H1 (cell line): ENCODE results near the gene DENND2C. TPM values are rescaled to one million over a fixed set of nuclear protein-coding genes. Genes with fewer than 3 reads are reported as not detected.

Source experiments
- CTCF ChIA-PET: fragments of 300-600 bp; sonication (Branson Sonifier 250); formaldehyde crosslinking; loops from one replicate; lab custom pipeline; 2021; ENCODE audit not compliant: partially characterized antibody; lab: Charles Lee
- POLR2A ChIA-PET: fragments of 300-600 bp; sonication (Branson Sonifier 250); formaldehyde crosslinking; loops from one replicate; lab custom pipeline; 2021; ENCODE audit warnings: inconsistent platforms; ENCODE audit not compliant: partially characterized antibody; lab: Charles Lee
- DNase-seq, 2 experiments: peaks; one replicate each; pipeline versions ENCODE4 v3.0.0 to v3.0.0-alpha.2; 2010 to 2022; ENCODE audit warnings: low spot score in 2 of 2, low read depth in 1 of 2, mixed read lengths in 1 of 2
- FAIRE-seq: peaks from 2 replicates; lab custom pipeline; 2011; peaks lifted over from hg19 to GRCh38; lab: Jason Lieb, UNC
- H2AFZ ChIP-seq: 2 replicates; pipeline ENCODE4 v1.8.1; 2012; ENCODE audit warnings: low read length, inconsistent platforms
- H2AK5ac ChIP-seq: 2 replicates; pipeline ENCODE4 v1.6.1; 2013; ENCODE audit warnings: low read depth, low read length
- H2BK120ac ChIP-seq: replicated peaks from 2 replicates; pipeline ENCODE3; 2013; ENCODE audit warnings: low read depth, low read length, inconsistent platforms
- H2BK12ac ChIP-seq: 2 replicates; pipeline ENCODE4 v1.6.1; 2013; ENCODE audit warnings: low read depth, low read length
- H2BK15ac ChIP-seq: 2 replicates; pipeline ENCODE4 v1.6.1; 2013; ENCODE audit warnings: low read length
- H2BK20ac ChIP-seq: 2 replicates; pipeline ENCODE4 v1.6.1; 2013; ENCODE audit warnings: low read length
- H2BK5ac ChIP-seq: 2 replicates; pipeline ENCODE4 v1.6.1; 2013; ENCODE audit warnings: low read depth, low read length
- H3K14ac ChIP-seq: 2 replicates; pipeline ENCODE4 v1.6.1; 2013; ENCODE audit warnings: inconsistent platforms; ENCODE audit not compliant: insufficient read length
- H3K18ac ChIP-seq: 2 replicates; pipeline ENCODE4 v1.6.1; 2013; ENCODE audit warnings: low read length; ENCODE audit errors: extremely low read depth
- H3K23ac ChIP-seq: 2 replicates; pipeline ENCODE4 v1.6.1; 2013; ENCODE audit warnings: inconsistent platforms; ENCODE audit not compliant: insufficient read length
- H3K23me2 ChIP-seq: 2 replicates; pipeline ENCODE4 v1.6.1; 2013; ENCODE audit warnings: low read depth, low read length
- H3K27ac ChIP-seq: 2 replicates; pipeline ENCODE4 v1.6.1; 2011; ENCODE audit warnings: low read depth, low read length, inconsistent platforms
- H3K27me3 ChIP-seq, 4 experiments: replicated peaks in 1 of 4; 1 replicate in 1 of 4; 2 replicates in 3 of 4; pipeline versions ENCODE4 v1.6.1 to v1.8.1; 2011 to 2013; ENCODE audit warnings: low read length in 3 of 4, mild to moderate bottlenecking in 3 of 4, inconsistent platforms in 2 of 4, mixed read lengths in 2 of 4, moderate library complexity in 1 of 4; ENCODE audit not compliant: control insufficient read depth in 3 of 4, insufficient read depth in 3 of 4; ENCODE audit errors: extremely low read depth in 1 of 4
- H3K36me3 ChIP-seq, 4 experiments: 2 replicates each; pipeline versions ENCODE4 v1.6.1 to v1.8.1; 2011 to 2013; ENCODE audit warnings: mild to moderate bottlenecking in 4 of 4, low read length in 3 of 4, moderate library complexity in 2 of 4, control low read depth in 1 of 4, inconsistent platforms in 1 of 4; ENCODE audit not compliant: insufficient read depth in 4 of 4, control insufficient read depth in 2 of 4
- H3K4ac ChIP-seq: replicated peaks from 2 replicates; pipeline ENCODE3; 2013; ENCODE audit warnings: low read length, low read depth, mixed read lengths, inconsistent platforms; ENCODE audit not compliant: insufficient read length
- H3K4me1 ChIP-seq, 4 experiments: replicated peaks in 1 of 4; 1 replicate in 1 of 4; 2 replicates in 3 of 4; pipeline versions ENCODE4 v1.6.1 to v1.8.1; 2011 to 2013; ENCODE audit warnings: low read length in 3 of 4, inconsistent platforms in 2 of 4, mixed read lengths in 1 of 4; ENCODE audit not compliant: insufficient read depth in 4 of 4, control insufficient read depth in 3 of 4
- H3K4me2 ChIP-seq, 2 experiments: 2 replicates each; pipeline versions ENCODE4 v1.6.1 to v1.8.1; 2011 to 2013; ENCODE audit warnings: low read depth in 2 of 2, low read length in 2 of 2, control low read depth in 1 of 2, inconsistent platforms in 1 of 2, mild to moderate bottlenecking in 1 of 2; ENCODE audit not compliant: insufficient read depth in 1 of 2
- H3K4me3 ChIP-seq, 4 experiments: fragments of 200-600, 300-600 bp in 1 of 4; sonication (generic), shearing (Covaris generic), sonication (Bioruptor Twin) in 1 of 4; 2 replicates each; pipeline versions ENCODE4 v1.5.1 to v1.8.1; 2011 to 2016; ENCODE audit warnings: low read length in 4 of 4, low read depth in 3 of 4, control low read depth in 2 of 4, inconsistent platforms in 2 of 4, mild to moderate bottlenecking in 2 of 4, mixed read lengths in 1 of 4, moderate library complexity in 1 of 4; ENCODE audit not compliant: insufficient read depth in 2 of 4; ENCODE audit errors: extremely low read depth in 1 of 4
- H3K56ac ChIP-seq: replicated peaks from 2 replicates; pipeline ENCODE3; 2013; ENCODE audit warnings: low read depth, mild to moderate bottlenecking, mixed read lengths, low read length, inconsistent platforms; ENCODE audit not compliant: insufficient read length
- H3K79me1 ChIP-seq: 2 replicates; pipeline ENCODE4 v1.6.1; 2013; ENCODE audit warnings: low read depth, low read length, control low read depth
- H3K79me2 ChIP-seq, 2 experiments: 2 replicates each; pipeline versions ENCODE4 v1.6.1 to v1.8.1; 2012 to 2013; ENCODE audit warnings: low read length in 2 of 2, mild to moderate bottlenecking in 2 of 2, inconsistent platforms in 1 of 2; ENCODE audit not compliant: insufficient read depth in 2 of 2, control insufficient read depth in 1 of 2
- H3K9ac ChIP-seq, 4 experiments: replicated peaks in 1 of 4; 1 replicate in 1 of 4; 2 replicates in 3 of 4; pipeline versions ENCODE4 v1.6.1 to v1.8.1; 2011 to 2013; ENCODE audit warnings: low read depth in 3 of 4, low read length in 3 of 4, control low read depth in 2 of 4, mild to moderate bottlenecking in 2 of 4, moderate library complexity in 2 of 4, inconsistent platforms in 1 of 4; ENCODE audit errors: extremely low read depth in 1 of 4
- H3K9me3 ChIP-seq, 2 experiments: 2 replicates each; pipeline versions ENCODE4 v1.6.1 to v1.8.1; 2012 to 2013; ENCODE audit warnings: mild to moderate bottlenecking in 2 of 2, moderate library complexity in 2 of 2, control low read depth in 1 of 2, inconsistent platforms in 1 of 2, low read depth in 1 of 2, low read length in 1 of 2, mixed read lengths in 1 of 2; ENCODE audit not compliant: insufficient read depth in 2 of 2
- H4K20me1 ChIP-seq, 2 experiments: replicated peaks in 1 of 2; 2 replicates each; pipeline versions ENCODE3 to v1.8.1; 2011 to 2013; ENCODE audit warnings: inconsistent platforms in 2 of 2, low read length in 2 of 2, mild to moderate bottlenecking in 1 of 2; ENCODE audit not compliant: insufficient read depth in 2 of 2, control insufficient read depth in 1 of 2
- H4K5ac ChIP-seq: 2 replicates; pipeline ENCODE4 v1.6.1; 2013; ENCODE audit warnings: low read length, low read depth, mixed read lengths, inconsistent platforms; ENCODE audit not compliant: insufficient read length
- H4K8ac ChIP-seq: 2 replicates; pipeline ENCODE4 v1.8.0; 2013; ENCODE audit warnings: mild to moderate bottlenecking, moderate library complexity, low read length, inconsistent platforms; ENCODE audit not compliant: insufficient read depth; ENCODE audit errors: extremely low read depth
- H4K91ac ChIP-seq: replicated peaks from 2 replicates; pipeline ENCODE3; 2013; ENCODE audit warnings: low read length, mixed read lengths, inconsistent platforms; ENCODE audit not compliant: insufficient read length
- ATF3 ChIP-seq: IDR thresholded peaks from 2 replicates; pipeline ENCODE4 v1.6.1; 2011; ENCODE audit warnings: low read depth, mild to moderate bottlenecking, low read length; ENCODE audit not compliant: insufficient read depth
- CBX8 ChIP-seq: fragments of 300-800, 300-1000 bp; sonication (generic); IDR thresholded peaks from 2 replicates; pipeline ENCODE4 v1.7.1; 2016; ENCODE audit warnings: low read depth, low read length, borderline replicate concordance
- CTBP2 ChIP-seq: IDR thresholded peaks from 2 replicates; pipeline ENCODE4 v1.7.0; 2011; ENCODE audit warnings: borderline replicate concordance, mild to moderate bottlenecking, moderate library complexity, mixed read lengths, low read length; ENCODE audit not compliant: insufficient read depth, insufficient read length
- FOSL1 ChIP-seq: IDR thresholded peaks from 2 replicates; pipeline ENCODE4 v1.6.1; 2011; ENCODE audit warnings: mild to moderate bottlenecking, low read depth, low read length, moderate library complexity; ENCODE audit not compliant: insufficient read depth
- JUND ChIP-seq: IDR thresholded peaks from 2 replicates; pipeline ENCODE4 v1.6.1; 2011; ENCODE audit warnings: mild to moderate bottlenecking, improper control_type of control experiment, low read length
- KDM4A ChIP-seq: IDR thresholded peaks from one replicate; pipeline ENCODE4 v1.7.1; 2012; ENCODE audit warnings: low read depth, mild to moderate bottlenecking, moderate library complexity, low read length, inconsistent platforms; ENCODE audit not compliant: severe bottlenecking
- MAFK ChIP-seq: IDR thresholded peaks from 2 replicates; pipeline ENCODE4 v1.6.1; 2012; ENCODE audit warnings: low read depth, mild to moderate bottlenecking, improper control_type of control experiment, low read length
- POLR2AphosphoS5 ChIP-seq: IDR thresholded peaks from 2 replicates; pipeline ENCODE4 v1.6.1; 2011; ENCODE audit warnings: low read depth, low read length
- RBBP5 ChIP-seq: IDR thresholded peaks from 2 replicates; pipeline ENCODE4 v1.7.1; 2012; ENCODE audit warnings: low read depth, mild to moderate bottlenecking, inconsistent platforms, low read length, moderate library complexity, borderline replicate concordance
- RFX5 ChIP-seq: IDR thresholded peaks from 2 replicates; pipeline ENCODE4 v1.6.1; 2011; ENCODE audit warnings: low read depth, low read length, improper control_type of control experiment, borderline replicate concordance
- RNF2 ChIP-seq: fragments of 200-900, 300-1000 bp; sonication (generic); IDR thresholded peaks from 2 replicates; pipeline ENCODE4 v1.7.1; 2016; ENCODE audit warnings: borderline replicate concordance, low read depth, mild to moderate bottlenecking, antibody characterized with exemption, low read length; ENCODE audit not compliant: poor library complexity, severe bottlenecking; ENCODE audit errors: missing control alignments
- RXRA ChIP-seq: IDR thresholded peaks from 2 replicates; pipeline ENCODE4 v1.6.1; 2011; ENCODE audit warnings: low read depth, mild to moderate bottlenecking, low read length, moderate library complexity; ENCODE audit not compliant: insufficient read depth
- SP2 ChIP-seq: IDR thresholded peaks from 2 replicates; pipeline ENCODE4 v1.6.1; 2012; ENCODE audit warnings: mild to moderate bottlenecking, low read length, inconsistent platforms
- TBP ChIP-seq: IDR thresholded peaks from 2 replicates; pipeline ENCODE4 v1.6.1; 2011; ENCODE audit warnings: low read depth, low read length, improper control_type of control experiment
- YY1 ChIP-seq: IDR thresholded peaks from 2 replicates; pipeline ENCODE4 v1.6.1; 2011; ENCODE audit warnings: low read depth, mild to moderate bottlenecking, low read length
- polyA plus RNA-seq, 7 experiments: library from polyadenylated mRNA; depleted of rRNA in 3 of 7; stranded (reverse) in 5 of 7; unstranded in 2 of 7; fragments of >200 nt in 5 of 7; fragments of 200-250 nt in 2 of 7; gene quantifications; 1 replicate in 5 of 7; 2 replicates in 1 of 7; 4 replicates in 1 of 7; pipeline versions ENCODE4 v1.2.1 to v1.2.3, GENCODE V29; 2011 to 2013; ENCODE audit warnings: missing spikeins in 2 of 7, mixed read lengths in 2 of 7
- total RNA-seq: library from RNA; stranded (reverse); fragmentation: NEBNext Ultra II Directional; extraction: Animal tissue kit (Norgen Biotek cat#: 25700); gene quantifications from 2 replicates; pipeline ENCODE4 v1.2.1, GENCODE V29; 2021

The DENND2C gene
- total and polyA plus RNA-seq, 2 of the 8 experiments (the other 6 are each of a cell fraction or from before 2014, with no cell fraction given): 1.8 to 5.5 TPM

DNA sequence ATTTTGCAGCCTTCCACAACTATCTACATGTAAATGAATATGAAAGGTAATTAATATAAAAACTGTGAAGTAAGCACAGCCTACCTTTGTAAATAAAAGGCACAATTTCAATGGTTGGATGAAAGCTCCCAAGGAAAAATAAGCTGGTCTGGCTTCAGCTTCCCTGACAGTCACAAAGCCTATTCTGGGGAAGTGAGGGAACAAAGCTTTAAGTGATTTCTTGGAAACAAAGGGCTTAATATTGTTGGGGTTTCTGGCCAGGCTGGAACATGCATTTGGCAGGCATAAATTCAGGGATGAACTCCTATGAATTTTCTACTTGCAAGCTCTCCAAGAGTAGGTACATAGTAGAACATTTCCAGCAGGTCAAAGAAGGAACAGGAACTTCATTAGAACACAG lies 105.7 kb downstream of the DENND2C start:
- Histone ChIP-seq H3K79me2 (no peaks in the 10 kb centered on the region), H3K4me3 (no peak overlapping the region), H3K23ac (no peak overlapping the region), H3K27ac (no peak overlapping the region), H4K8ac (no peak overlapping the region), H4K5ac (no peak overlapping the region), H3K56ac (no peak overlapping the region), H2AK5ac (no peak overlapping the region), H3K4ac (no peak overlapping the region), H3K18ac (no peak overlapping the region), H3K23me2 (no peaks in the 10 kb centered on the region), H2BK20ac (no peak overlapping the region), H3K14ac (no peak overlapping the region), H4K20me1 (peaks cover 0 to 2% of the 10 kb centered on the region in 2 experiments), H2AFZ (no peak overlapping the region), H3K9me3 (no peaks in the 10 kb centered on the region), H3K27me3 (no peaks in the 10 kb centered on the region), H4K91ac (no peak overlapping the region), H2BK15ac (no peak overlapping the region), H3K4me2 (no peak overlapping the region), H3K9ac (no peak overlapping the region), H3K4me1 (no peaks in the 10 kb centered on the region), H3K36me3 (peaks cover 4 to 28% (median 20%) of the 10 kb centered on the region in 4 experiments; a peak in 7 of 8 replicates), H2BK12ac (no peak overlapping the region), H3K79me1 (no peaks in the 10 kb centered on the region), H2BK120ac (no peak overlapping the region), H2BK5ac (no peak overlapping the region)
- POLR2A ChIA-PET: no interaction called here
- CTCF ChIA-PET: no interaction called here
- DNase-seq (no peak), FAIRE-seq (no peak)
- no peak for TF ChIP-seq YY1
- TF ChIP-seq MAFK: no peak
- TF ChIP-seq CBX8: no peak
- no peak for TF ChIP-seq TBP
- no peak for TF ChIP-seq KDM4A
- TF ChIP-seq RNF2: no peak
- no peak for TF ChIP-seq RXRA
- TF ChIP-seq RBBP5: no peak
- TF ChIP-seq FOSL1: no peak
- TF ChIP-seq JUND: no peak
- no peak for TF ChIP-seq CTBP2
- TF ChIP-seq RFX5: no peak
- TF ChIP-seq SP2: no peak
- TF ChIP-seq ATF3: no peak
- TF ChIP-seq POLR2AphosphoS5: no peak
